Adrenal gland (tissue), 12 donors: ENCODE results near the gene SCAMP2. TPM values are rescaled to one million over a fixed set of nuclear protein-coding genes. Genes with fewer than 3 reads are reported as not detected.

Experiments
- DNase-seq, 7 donors: peaks; one replicate each; pipeline ENCODE4 v3.0.0-alpha.2; 2019 to 2020
- H3K27ac ChIP-seq, 5 donors: fragments of 200-600 bp; sonication (generic) in 4 of 5; 1 replicate in 3 of 5; 2 replicates in 2 of 5; pipeline versions ENCODE4 v1.5.1 to v1.8.0; 2016 to 2020; ENCODE audit warnings: mild to moderate bottlenecking in 1 of 5
- H3K27me3 ChIP-seq: fragments of 200-600 bp; 2 replicates; pipeline ENCODE4 v1.8.0; 2021
- H3K36me3 ChIP-seq, 2 donors: fragments of 200-600 bp; replicated peaks in 1 of 2; 1 replicate in 1 of 2; 2 replicates in 1 of 2; pipeline versions ENCODE4 v1.5.1 to v1.8.0; 2018 to 2022
- H3K4me1 ChIP-seq, 2 donors: fragments of 200-600 bp; replicated peaks in 1 of 2; 1 replicate in 1 of 2; 2 replicates in 1 of 2; pipeline versions ENCODE4 v1.5.1 to v1.8.0; 2018 to 2021
- H3K4me3 ChIP-seq, 4 donors: fragments of 200-600 bp; sonication (generic) in 3 of 4; one replicate each; pipeline ENCODE4 v1.5.1; 2016 to 2018
- H3K9me3 ChIP-seq, 3 donors: fragments of 200-600 bp; sonication (generic) in 1 of 3; replicated peaks in 1 of 3; 1 replicate in 2 of 3; 2 replicates in 1 of 3; pipeline versions ENCODE4 v1.5.1 to v1.8.0; 2016 to 2021
- POLR2A ChIP-seq, 2 donors: fragments of 450-650 bp; IDR thresholded peaks; one replicate each; pipeline ENCODE4 v1.6.1; 2017; ENCODE audit warnings: antibody characterized with exemption in 2 of 2, mild to moderate bottlenecking in 2 of 2, moderate library complexity in 1 of 2
- WGBS, 4 donors: extraction: QIAGEN DNeasy Blood & Tissue Kit in 2 of 4; methylation state at CpG; one replicate each; pipeline versions ENCODE4 v1.1.5 to v1.1.7; 2013 to 2017; 5-methylcytosine and 5-hydroxymethylcytosine counted together
- intact Hi-C, 2 donors: fragments of 100-400 bp; cut with DNase I; formaldehyde crosslinking; loops; one replicate each; pipeline versions ENCODE4 v1.14.1 to v1.15.0; 2022 to 2023
- polyA plus RNA-seq, 3 donors: library from polyadenylated mRNA; stranded (reverse); fragments of 200-250 nt in 2 of 3; fragments of 350-450 nt in 1 of 3; fragmentation: Illumina TruSeq in 1 of 3; extraction: RNeasy Lipid Tissue Mini Kit (QIAGEN cat#74804) in 1 of 3; gene quantifications; one replicate each; pipeline ENCODE4 v1.2.3, GENCODE V29; 2013 to 2014
- total RNA-seq, 9 donors: library from RNA; depleted of rRNA in 4 of 9; stranded (reverse); fragments of >200 nt in 4 of 9; fragments of 120-200 nt in 1 of 9; fragmentation: NEBNext Ultra II Directional in 1 of 9; extraction: Animal tissue kit (Norgen Biotek cat#: 25700) in 1 of 9; gene quantifications; one replicate each; pipeline versions ENCODE4 v1.1.0 to v1.2.4, GENCODE V29; 2013 to 2023
- TF ChIP-seq, protein P1 (sequence below), 6 experiments: fragments of 450-650 bp in 4 of 6; fragments of 200-600 bp in 2 of 6; sonication (generic) in 1 of 6; IDR thresholded peaks; 1 replicate in 5 of 6; 2 replicates in 1 of 6; pipeline versions ENCODE4 v1.5.1 to v1.8.0; 2016 to 2021; ENCODE audit warnings: antibody characterized with exemption in 6 of 6, mild to moderate bottlenecking in 2 of 6, moderate library complexity in 1 of 6
- donor health status: healthy with polysubstance abuse.
- donor health status: Bipolar disorder and iron deficiency.
- donor health status: DM: yes; HTN: yes; CAD: no.
- donor health status: DM: no; HTN: no; CAD: no.
- donor health status: DM: no; HTN: no; CAD: no.
- donor health status: DM: yes; HTN: yes; CAD: no.

The SCAMP2 gene
- total and polyA plus RNA-seq, 12 donors: 29.5 to 185 (median 98.7) TPM

DNA sequence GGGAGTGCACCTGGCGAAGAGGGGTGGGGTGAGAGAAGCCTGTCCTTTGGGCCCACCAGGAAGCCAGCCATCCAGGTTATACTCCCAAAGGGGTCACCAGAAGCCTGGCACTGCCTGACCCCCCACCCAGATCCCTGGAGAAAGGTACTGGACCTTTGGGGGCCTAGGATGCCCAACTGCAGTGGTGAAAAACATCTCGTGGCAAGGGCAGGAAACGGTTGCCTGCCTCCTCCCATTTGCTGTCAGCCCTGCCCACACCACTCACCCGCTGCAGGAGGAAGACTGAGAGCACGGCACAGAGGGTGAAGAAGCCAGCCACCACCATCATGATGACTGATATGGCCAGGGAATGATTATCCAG lies 28.0 kb downstream of the SCAMP2 start:
- peaks cover 25 to 33% of the 10 kb centered on the region in 2 donors for H3K4me1 ChIP-seq
- no peak overlapping the region for H3K4me3 ChIP-seq
- H3K27ac ChIP-seq: no peak overlapping the region
- no peak for DNase-seq
- 69 to 100% (median 77%) methylated on average over 3 to 5 of the region's 5 CpGs for WGBS, 4 donors
- intact Hi-C loops: loop anchor here in 1 of 2 donors (10.0 kb wide), 1 partner anchor 50 kb away; the partner anchor contains the start of gene MPI
- H3K36me3 ChIP-seq: peaks cover 0 to 46% of the 10 kb centered on the region in 2 donors
- no peaks in the 10 kb centered on the region for H3K9me3 ChIP-seq
- no peaks in the 10 kb centered on the region for H3K27me3 ChIP-seq
- no peak for TF ChIP-seq POLR2A (IDR thresholded peaks at IDR 0.05)
- TF ChIP-seq, protein P1, sequence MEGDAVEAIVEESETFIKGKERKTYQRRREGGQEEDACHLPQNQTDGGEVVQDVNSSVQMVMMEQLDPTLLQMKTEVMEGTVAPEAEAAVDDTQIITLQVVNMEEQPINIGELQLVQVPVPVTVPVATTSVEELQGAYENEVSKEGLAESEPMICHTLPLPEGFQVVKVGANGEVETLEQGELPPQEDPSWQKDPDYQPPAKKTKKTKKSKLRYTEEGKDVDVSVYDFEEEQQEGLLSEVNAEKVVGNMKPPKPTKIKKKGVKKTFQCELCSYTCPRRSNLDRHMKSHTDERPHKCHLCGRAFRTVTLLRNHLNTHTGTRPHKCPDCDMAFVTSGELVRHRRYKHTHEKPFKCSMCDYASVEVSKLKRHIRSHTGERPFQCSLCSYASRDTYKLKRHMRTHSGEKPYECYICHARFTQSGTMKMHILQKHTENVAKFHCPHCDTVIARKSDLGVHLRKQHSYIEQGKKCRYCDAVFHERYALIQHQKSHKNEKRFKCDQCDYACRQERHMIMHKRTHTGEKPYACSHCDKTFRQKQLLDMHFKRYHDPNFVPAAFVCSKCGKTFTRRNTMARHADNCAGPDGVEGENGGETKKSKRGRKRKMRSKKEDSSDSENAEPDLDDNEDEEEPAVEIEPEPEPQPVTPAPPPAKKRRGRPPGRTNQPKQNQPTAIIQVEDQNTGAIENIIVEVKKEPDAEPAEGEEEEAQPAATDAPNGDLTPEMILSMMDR (IDR thresholded peaks at IDR 0.05): no peak

DNA sequence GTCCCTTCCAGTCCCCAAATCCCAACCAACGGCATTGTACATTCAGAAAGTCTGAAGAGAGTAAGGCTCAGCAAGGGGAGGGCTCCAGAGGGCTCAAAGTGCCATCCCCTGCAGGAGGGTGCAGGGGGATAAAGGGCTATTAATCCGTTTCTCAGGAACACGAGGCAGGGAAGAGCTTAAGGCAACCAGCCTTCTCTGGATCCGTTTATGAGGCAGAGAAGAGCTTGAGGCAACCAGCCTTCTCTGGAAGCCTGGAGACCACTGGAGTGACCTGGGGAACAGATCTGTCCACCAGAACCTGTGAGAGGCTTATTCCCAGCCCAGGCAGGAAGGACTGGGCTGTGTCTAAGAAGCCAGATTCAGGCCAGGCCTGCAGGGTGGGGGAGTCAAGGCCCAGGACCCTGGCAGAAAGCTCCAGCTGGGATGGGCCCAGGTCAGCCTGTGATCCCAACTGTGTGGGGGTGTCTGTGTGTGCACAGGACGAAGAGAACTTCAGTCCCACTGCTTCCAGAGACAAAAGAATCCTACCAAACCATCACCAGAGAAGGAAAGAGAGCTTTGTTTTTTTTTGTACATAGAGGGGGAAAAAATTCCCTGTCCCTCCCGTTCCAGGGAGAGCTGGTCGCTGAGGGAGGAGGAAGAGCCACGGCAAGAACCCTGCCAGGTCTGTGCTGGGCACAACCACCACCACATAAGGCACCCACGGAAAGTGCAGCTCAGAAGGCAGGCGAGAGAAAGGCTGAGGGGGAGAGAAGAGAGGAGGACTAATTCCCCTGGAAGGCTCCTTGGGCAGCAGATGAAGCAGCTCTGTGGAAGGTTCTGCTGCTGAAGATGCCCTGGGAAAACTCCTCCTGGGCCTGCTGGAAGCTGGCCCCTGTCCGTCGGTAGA lies 28.6 kb downstream of the SCAMP2 start:
- Histone ChIP-seq H3K4me3 (no peak overlapping the region), H3K9me3 (no peaks in the 10 kb centered on the region), H3K4me1 (peaks cover 25 to 33% of the 10 kb centered on the region in 2 donors), H3K27me3 (no peaks in the 10 kb centered on the region), H3K36me3 (peaks cover 0 to 40% of the 10 kb centered on the region in 2 donors), H3K27ac (peak overlapping the region in 2 of 5 donors; percentile 81)
- intact Hi-C loops: loop anchor here in 1 of 2 donors (10.0 kb wide), 1 partner anchor 50 kb away; the partner anchor contains the start of gene MPI
- 84 to 88% (median 85%) methylated on average over 8 to 12 of the region's 12 CpGs for WGBS, 4 donors
- TF ChIP-seq, protein P1 (IDR thresholded peaks at IDR 0.05): no peak
- no peak for TF ChIP-seq POLR2A (IDR thresholded peaks at IDR 0.05)
- no peak for DNase-seq

DNA sequence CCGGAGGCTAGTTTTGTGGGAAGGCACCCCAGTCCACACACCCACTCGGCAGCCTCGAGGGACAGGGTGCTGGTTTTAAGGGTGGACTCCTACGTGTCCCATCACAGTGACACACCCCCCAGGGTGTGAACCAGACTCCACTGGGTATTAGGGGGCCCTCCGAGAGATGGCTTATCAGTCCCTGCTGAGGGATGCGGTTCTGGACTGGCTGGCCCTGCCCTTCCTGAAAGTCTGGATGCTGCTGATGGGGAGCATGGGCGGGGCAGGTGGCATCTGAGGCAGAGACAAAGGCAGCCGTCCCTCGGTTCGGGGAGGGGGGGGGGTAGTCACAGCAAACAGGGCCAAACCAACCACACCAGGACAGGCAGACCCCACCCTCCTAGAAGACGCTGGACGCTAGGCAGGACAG lies 29.3 kb downstream of the SCAMP2 start:
- TF ChIP-seq, protein P1 (IDR thresholded peaks at IDR 0.05): no peak
- TF ChIP-seq POLR2A (IDR thresholded peaks at IDR 0.05): no peak
- Histone ChIP-seq H3K4me1 (peaks cover 25 to 33% of the 10 kb centered on the region in 2 donors), H3K27ac (peak overlapping the region; percentile 81 to 96 (median 87)), H3K9me3 (no peaks in the 10 kb centered on the region), H3K27me3 (no peaks in the 10 kb centered on the region), H3K4me3 (peak overlapping the region in 1 of 4 donors; percentile 80), H3K36me3 (peaks cover 0 to 33% of the 10 kb centered on the region in 2 donors)
- peak in 2 of 7 donors; percentile 29 to 38 for DNase-seq
- WGBS, 4 donors: 57 to 58% (median 58%) methylated on average over 6 to 12 of the region's 12 CpGs
- intact Hi-C loops: loop anchor here in 1 of 2 donors (10.0 kb wide), 1 partner anchor 51 kb away; the partner anchor contains the start of gene MPI

DNA sequence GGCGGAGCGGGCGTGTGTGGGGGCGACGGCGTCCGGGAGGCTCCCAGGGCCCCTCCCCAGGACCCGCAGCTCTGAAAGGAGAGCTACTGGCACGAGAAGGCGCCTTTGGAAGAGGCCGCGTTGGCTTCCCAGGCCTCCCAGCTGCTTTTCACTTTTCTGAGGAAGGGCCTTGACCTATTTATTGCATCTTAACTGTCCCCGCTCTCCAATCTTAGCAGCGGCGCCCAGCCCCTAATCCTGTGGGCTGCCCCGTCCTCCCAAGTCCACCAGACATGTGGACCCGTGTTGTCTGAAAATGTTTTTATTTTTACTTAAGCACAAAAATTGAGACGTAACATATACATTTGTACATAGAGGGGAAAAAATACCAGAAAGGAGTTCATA lies 29.7 kb downstream of the SCAMP2 start:
- no peaks in the 10 kb centered on the region for H3K9me3 ChIP-seq
- peaks cover 25 to 33% of the 10 kb centered on the region in 2 donors for H3K4me1 ChIP-seq
- TF ChIP-seq, protein P1 (IDR thresholded peaks at IDR 0.05): no peak
- no peak for TF ChIP-seq POLR2A (IDR thresholded peaks at IDR 0.05)
- peak overlapping the region in 1 of 4 donors; percentile 80 for H3K4me3 ChIP-seq
- intact Hi-C loops: loop anchor here in 1 of 2 donors (10.0 kb wide), 1 partner anchor 51 kb away; the partner anchor contains the start of gene MPI
- H3K27me3 ChIP-seq: no peaks in the 10 kb centered on the region
- 8 to 27% (median 10%) methylated on average over 6 to 18 of the region's 18 CpGs for WGBS, 4 donors
- peaks cover 0 to 29% of the 10 kb centered on the region in 2 donors for H3K36me3 ChIP-seq
- no peak for DNase-seq
- peak overlapping the region; percentile 81 to 96 (median 87) for H3K27ac ChIP-seq
